ENCODE results near the gene LTA.
A peak's percentile ranks its signal among the peaks of the same experiment; 100 is the strongest.

GRCh38 chr6:31528821-31529328, 43.2 kb upstream of the LTA start, which contains the start of gene MCCD1:
- TF ChIP-seq CTCF (IDR thresholded peaks at IDR 0.05 in 8 of 11, conservative IDR thresholded peaks at IDR 0.05 in 3 of 11) (no peak), POLR2AphosphoS5 (IDR thresholded peaks at IDR 0.05) (peak; percentile 15 to 49 (median 33)), POLR2A (IDR thresholded peaks at IDR 0.05) (no peak)

All from spleen (tissue), 7 donors.